GM18511 (cell line): ENCODE results near the gene OCA2.

Source experiments
- ATAC-seq: cut with Tn5 transposase; IDR thresholded peaks from one replicate; pipeline ENCODE4 v1.9.1; 2021; ENCODE audit warnings: mild to moderate bottlenecking, moderate library complexity; ENCODE audit not compliant: unreplicated experiment

Gene OCA2

GRCh38 chr15:28105793-28106192 lies 6.7 kb upstream of the OCA2 start:
- ATAC-seq, result no peak

DNA sequence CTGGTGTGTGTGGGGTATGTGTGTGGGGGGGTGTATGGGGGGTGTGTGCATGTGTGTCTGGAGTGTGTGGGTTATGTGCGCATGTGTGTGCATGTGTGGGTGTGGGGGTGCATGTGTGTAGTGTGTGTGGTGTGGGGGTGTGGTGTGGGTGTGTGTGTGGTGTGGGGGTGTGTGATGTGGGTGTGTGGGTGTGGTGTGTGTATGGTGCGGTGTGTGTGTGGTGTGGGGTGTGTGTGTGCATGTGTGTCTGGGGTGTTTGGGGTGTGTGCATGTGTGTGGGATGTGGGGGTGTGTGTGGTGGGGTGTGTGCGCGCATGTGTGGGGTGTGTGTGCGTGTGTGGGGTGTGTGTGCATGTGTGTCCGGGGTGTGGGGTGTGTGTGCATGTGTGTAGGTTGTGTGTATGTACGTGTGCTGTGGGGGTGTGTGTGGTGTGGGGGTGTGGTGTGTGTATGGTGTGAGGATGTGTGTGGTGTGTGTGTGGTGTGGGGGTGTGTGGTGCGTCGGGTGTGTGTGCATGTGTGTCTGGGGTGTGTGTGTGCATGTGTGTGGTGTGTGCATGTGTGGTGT lies 6.2 kb upstream of the OCA2 start:
- ATAC-seq, result no peak

DNA sequence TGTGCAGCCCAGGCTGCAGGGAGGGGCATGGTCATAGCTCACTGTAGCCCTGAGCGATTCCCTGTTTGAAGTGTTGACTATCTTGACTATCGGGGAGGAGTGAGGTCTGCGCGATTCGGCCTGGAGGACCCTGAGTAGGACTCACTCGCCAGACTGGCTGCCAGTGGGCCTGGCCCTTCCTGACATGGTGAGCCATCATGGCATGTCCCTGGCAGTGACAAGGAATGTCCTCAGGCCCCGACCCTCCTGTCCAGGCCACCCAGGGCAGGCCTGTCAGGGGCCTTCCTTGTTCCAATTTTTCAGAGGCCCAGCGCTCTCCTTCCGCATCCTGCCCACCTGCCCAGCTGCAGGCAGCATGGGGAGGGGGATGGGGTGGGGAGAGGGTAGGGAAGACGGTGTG lies 5.2 kb upstream of the OCA2 start:
- no peak for ATAC-seq

DNA sequence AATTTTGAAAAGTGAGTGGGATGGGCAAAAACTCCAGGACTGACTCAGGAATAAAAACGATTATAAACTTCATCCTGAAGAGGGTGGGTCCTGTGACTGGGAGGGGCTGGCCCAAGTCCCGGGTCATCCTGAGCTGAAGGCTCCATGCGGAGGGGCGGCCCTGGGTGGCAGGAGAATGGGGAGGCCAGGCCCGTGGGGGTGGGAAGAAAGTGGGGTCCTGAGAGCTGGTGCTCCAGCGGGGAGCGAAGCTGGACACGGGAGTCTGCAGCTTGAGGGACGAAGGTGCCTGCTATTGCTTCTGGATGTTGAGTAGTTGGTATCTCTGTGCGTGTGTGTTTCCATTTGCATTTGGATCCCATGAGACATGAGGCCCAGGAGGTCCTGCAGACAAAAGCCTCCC lies 4.7 kb upstream of the OCA2 start:
- no peak for ATAC-seq

- no peak for ATAC-seq
These were observed 2.9 kb upstream of the OCA2 start for GRCh38 chr15:28101983-28102441.

DNA sequence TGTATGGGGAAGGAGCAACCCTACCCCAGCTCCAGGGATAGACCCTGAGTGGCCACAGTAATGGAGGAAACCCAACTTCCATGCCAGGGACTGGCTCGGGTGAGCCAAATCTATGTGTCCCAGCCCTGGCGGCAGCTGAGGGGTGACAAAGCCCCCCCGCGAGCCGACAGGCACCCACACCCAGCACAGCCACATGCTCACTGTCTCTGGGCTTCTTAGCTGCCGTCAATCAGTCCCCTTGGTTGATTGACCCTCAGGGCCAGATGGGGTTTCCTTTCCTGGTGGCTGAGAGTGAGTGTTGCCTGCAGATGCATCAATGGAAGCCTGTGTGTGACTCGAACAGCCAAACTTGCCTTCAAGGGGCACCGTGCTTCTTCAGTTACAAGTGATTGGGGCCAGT lies 2.1 kb upstream of the OCA2 start:
- ATAC-seq, result no peak

GRCh38 chr15:28100516-28101195 lies 1.5 kb upstream of the OCA2 start:
- no peak for ATAC-seq

- ATAC-seq, result no peak
These were observed 533 bp upstream of the OCA2 start for GRCh38 chr15:28099555-28100140.

- no peak for ATAC-seq
These were observed 752 bp downstream of the OCA2 start for GRCh38 chr15:28098360-28098765.

DNA sequence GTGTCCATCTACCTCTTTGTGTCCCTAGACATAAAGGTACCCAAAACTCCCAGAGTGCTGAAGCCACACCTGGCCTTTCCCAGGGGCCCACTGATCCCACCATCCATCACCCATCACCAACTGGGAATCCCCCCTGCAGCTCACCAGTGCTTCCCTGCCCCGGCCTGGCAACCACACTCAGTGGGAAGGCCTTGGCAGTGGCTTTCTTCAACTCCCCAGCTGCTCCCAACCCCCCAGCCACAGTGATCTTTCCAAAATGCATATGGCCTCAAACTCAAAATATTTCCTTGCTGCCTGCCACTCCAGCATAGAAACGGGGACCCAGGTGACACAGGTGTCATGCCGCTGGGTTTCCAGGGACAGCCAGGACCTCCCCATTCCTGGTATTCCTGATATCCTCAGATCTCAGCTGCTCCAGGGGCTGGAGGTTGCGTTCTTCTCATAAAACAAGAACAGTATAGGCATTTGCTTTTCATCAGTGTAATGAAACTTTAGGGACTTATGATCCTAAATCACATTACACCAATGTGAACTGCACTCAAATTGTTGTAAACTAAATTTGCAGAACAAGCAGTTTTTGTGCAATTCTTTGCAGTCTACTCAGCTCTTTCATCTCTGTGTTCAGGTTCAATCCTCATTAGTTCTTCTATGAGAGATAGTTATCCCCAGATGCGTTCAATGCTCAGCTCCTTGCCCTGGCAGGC lies 1.3 kb downstream of the OCA2 start:
- ATAC-seq, result no peak

DNA sequence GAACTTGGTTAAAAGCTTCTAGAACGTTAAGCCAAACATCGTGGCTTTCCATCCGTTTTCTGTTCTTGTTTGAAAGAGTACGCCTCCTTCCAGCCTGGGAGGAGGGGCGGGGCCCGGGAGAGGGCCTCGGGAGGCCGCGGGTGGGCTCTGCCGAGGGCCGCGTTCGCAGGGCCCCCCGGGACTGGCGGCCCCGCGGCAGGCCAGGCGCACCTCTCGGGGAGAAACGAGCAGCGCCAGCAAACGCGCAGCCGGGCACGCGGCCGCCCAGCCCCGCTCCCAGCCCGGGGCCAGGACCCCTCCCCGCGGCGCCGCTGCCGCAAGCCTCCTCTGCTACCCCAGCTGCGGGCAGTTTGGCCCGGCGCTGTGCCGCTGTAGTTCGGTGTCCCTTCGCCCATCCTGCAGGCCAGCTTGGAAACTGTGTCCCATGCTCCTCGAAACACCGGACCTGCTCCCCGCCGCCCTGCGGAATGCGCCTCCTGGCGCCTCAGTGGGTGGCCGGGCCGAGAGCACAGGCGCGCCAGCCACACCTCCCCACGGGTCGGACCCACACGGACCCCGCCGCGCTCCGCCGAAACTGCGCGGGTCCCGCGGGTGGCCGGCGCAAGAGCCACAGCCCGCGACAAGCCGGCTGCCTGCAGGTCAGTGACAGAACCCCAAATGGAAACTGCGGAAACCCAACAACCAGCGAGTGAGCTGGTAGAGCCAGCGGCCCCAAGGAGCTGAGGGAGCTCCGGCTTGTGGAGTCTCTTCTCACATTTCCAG lies 2.3 kb downstream of the OCA2 start:
- ATAC-seq, result peak; percentile 1

DNA sequence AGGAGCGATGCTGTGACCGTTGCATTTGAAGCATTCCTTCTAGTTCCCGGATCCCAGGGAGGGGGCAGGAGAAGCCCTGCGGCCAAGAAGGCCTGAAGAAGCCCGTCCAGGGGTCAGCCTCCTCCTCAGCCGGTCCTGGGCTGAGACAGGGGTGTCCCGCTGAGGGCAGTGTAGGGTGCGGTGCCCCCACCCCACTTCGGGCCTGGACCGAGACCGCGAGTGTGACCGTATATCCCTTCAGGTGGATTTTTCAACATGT lies 2.8 kb downstream of the OCA2 start:
- no peak for ATAC-seq

- ATAC-seq, result no peak
These were observed 4.2 kb downstream of the OCA2 start for GRCh38 chr15:28094732-28095521.

DNA sequence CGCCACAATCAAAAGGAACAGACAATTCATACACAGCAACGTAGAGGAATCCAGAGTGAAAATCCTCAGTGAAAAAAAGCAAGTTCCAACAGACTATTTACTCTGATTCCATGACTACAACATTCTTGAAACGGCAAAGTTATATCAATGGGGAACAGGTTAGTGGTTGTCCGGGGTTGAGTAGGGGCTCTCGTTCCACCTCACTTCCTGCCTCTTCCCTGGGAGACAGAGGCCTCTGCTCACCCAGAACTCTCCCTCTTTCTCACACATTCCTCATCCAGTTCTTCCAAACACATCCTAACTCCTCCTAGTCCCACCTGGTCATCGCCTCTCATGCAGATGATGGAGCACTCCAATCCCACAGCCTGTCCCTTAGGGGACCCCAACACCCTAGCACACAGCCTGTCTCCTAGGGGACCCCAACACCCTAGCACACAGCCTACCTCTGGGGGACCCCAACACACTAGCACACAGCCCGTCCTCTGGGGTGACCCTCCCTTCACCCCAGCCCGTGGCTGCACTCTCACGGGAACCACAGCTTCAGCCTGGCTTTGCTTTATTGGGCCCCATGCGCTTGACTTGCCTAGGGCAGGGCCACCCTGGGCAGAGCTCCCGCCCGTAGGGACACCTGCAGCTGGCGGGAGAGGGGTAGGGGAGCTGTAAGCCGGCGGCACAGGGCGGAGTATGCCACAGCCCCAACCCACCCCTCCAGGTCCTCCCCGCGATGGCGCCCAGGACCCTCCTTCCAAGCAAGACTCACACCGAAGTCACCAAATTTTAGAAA lies 5.2 kb downstream of the OCA2 start:
- no peak for ATAC-seq

DNA sequence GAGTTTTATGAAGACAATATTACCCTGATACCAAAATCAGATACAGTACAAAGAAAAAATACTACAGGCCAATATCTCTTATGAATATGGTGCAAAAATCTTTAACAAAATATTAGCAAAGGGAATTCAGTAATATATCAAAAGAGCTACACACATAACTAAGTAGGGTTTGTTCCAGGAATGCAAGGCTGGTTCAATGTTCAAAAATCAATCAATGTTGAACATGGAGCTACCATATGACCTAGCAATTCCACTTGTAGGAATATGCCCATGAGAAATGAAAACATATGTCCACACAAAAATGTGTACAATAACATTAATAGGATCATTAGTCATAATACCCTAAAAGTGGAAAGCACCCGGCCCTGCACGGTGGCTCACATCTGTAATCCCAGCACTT lies 7.8 kb downstream of the OCA2 start:
- no peak for ATAC-seq

DNA sequence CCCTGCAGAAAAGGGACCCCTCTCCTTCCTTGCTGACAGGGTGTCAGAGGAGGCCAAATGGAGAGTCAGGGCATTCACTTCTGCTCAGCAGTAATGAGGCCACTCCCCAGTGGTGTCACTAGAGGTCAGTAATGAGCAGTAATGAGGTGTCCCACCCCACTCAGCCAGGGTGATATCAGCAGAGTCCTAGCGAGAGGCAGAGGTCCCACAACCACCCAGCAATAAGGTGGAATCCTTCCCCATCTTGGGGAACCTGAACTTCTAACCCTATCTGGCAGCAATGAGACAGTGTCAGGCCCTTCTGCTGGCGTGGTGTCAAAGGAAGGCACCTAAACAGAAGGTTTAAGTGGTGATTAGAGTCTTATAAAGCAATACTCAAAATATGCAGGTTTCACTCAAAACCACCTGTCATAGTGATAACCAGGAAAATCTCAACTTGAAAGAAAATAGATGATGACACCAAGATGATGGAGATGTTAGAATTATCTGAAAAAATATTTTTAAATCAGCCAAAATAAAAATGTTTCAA lies 12.9 kb downstream of the OCA2 start:
- peak; percentile 99 for ATAC-seq

GRCh38 chr15:28085489-28086174 lies 13.5 kb downstream of the OCA2 start:
- peak; percentile 32 for ATAC-seq

- no peak for ATAC-seq
These were observed 14.6 kb downstream of the OCA2 start for GRCh38 chr15:28084547-28084946.
